HEK293T (cell line): Measurements from ENCODE around the gene CHMP1A.
"Not testable (repeated sequence)": the region's sequence is repeated elsewhere in the genome, so short reads cannot be mapped to it uniquely, and the experiment has no call there.

Source experiments
- CTCF ChIA-PET: fragments of 350-600 bp; formaldehyde crosslinking; extraction: SDS; loops from one replicate; lab custom pipeline; 2021; ENCODE audit warnings: antibody characterized with exemption, inconsistent platforms; lab: Yijun Ruan, JAX
- POLR2A ChIA-PET: fragments of 350-600 bp; formaldehyde crosslinking; extraction: SDS; loops from one replicate; lab custom pipeline; 2020; ENCODE audit warnings: antibody characterized with exemption, inconsistent platforms; lab: Yijun Ruan, JAX
- DNase-seq: peaks from one replicate; pipeline ENCODE4 v3.0.0; 2012; ENCODE audit warnings: mixed read lengths; ENCODE audit errors: extremely low spot score
- ARNT ChIP-seq: fragments of 450-650 bp; IDR thresholded peaks from 2 replicates; pipeline ENCODE4 v1.6.1; 2017; ENCODE audit warnings: mild to moderate bottlenecking
- BHLHE40 ChIP-seq: fragments of 450-650 bp; IDR thresholded peaks from 2 replicates; pipeline ENCODE4 v1.6.1; 2016; ENCODE audit warnings: mild to moderate bottlenecking, moderate library complexity, borderline replicate concordance
- CTBP1 ChIP-seq: fragments of 450-650 bp; IDR thresholded peaks from 2 replicates; pipeline ENCODE4 v1.6.1; 2016; ENCODE audit warnings: borderline replicate concordance
- ELF4 ChIP-seq: fragments of 450-650 bp; IDR thresholded peaks from 2 replicates; pipeline ENCODE4 v1.6.1; 2017; ENCODE audit warnings: antibody characterized with exemption
- FOXA1 ChIP-seq: fragments of 450-650 bp; IDR thresholded peaks from 2 replicates; pipeline ENCODE4 v1.6.1; 2016; ENCODE audit warnings: mild to moderate bottlenecking
- FOXK2 ChIP-seq: fragments of 450-650 bp; IDR thresholded peaks from 2 replicates; pipeline ENCODE4 v1.6.1; 2016; ENCODE audit warnings: mild to moderate bottlenecking
- FOXM1 ChIP-seq: fragments of 450-650 bp; IDR thresholded peaks from 2 replicates; pipeline ENCODE4 v1.6.1; 2017; ENCODE audit warnings: mild to moderate bottlenecking, borderline replicate concordance
- HDGF ChIP-seq: fragments of 450-650 bp; IDR thresholded peaks from 2 replicates; pipeline ENCODE4 v1.6.1; 2017; ENCODE audit warnings: antibody characterized with exemption, borderline replicate concordance
- L3MBTL2 ChIP-seq: fragments of 450-650 bp; conservative IDR thresholded peaks from 2 replicates; pipeline ENCODE4 v1.6.1; 2016; ENCODE audit warnings: mild to moderate bottlenecking
- LEF1 ChIP-seq: fragments of 450-650 bp; IDR thresholded peaks from 2 replicates; pipeline ENCODE4 v1.6.1; 2017; ENCODE audit warnings: mild to moderate bottlenecking, borderline replicate concordance
- NFRKB ChIP-seq: fragments of 450-650 bp; IDR thresholded peaks from 2 replicates; pipeline ENCODE4 v1.6.1; 2016; ENCODE audit warnings: mild to moderate bottlenecking, moderate library complexity
- PKNOX1 ChIP-seq: fragments of 450-650 bp; IDR thresholded peaks from 2 replicates; pipeline ENCODE4 v1.6.1; 2016
- SP1 ChIP-seq: fragments of 450-650 bp; IDR thresholded peaks from 2 replicates; pipeline ENCODE4 v1.6.1; 2017
- SUZ12 ChIP-seq: fragments of 450-650 bp; IDR thresholded peaks from 2 replicates; pipeline ENCODE4 v1.6.1; 2016; ENCODE audit warnings: mild to moderate bottlenecking
- TARDBP ChIP-seq: fragments of 450-650 bp; IDR thresholded peaks from 2 replicates; pipeline ENCODE4 v1.6.1; 2016
- ZNF384 ChIP-seq: fragments of 450-650 bp; IDR thresholded peaks from 2 replicates; pipeline ENCODE4 v1.6.1; 2016

CHMP1A gene

GRCh38 chr16:89670496-89671431 lies 13.3 kb upstream of the CHMP1A start:
- CTCF ChIA-PET: interaction anchor here (0.6 kb wide), 1 partner anchor 56 kb away, joined by 3 read pairs; no protein-coding TSS in a partner anchor
- POLR2A ChIA-PET: no interaction called here
- no peak for TF ChIP-seq BHLHE40
- no peak for TF ChIP-seq FOXA1
- no peak for TF ChIP-seq HDGF
- no peak for TF ChIP-seq PKNOX1
- no peak for TF ChIP-seq CTBP1
- TF ChIP-seq LEF1: no peak
- TF ChIP-seq TARDBP: no peak
- TF ChIP-seq FOXK2: no peak
- no peak for TF ChIP-seq L3MBTL2
- TF ChIP-seq FOXM1: no peak
- TF ChIP-seq SP1: no peak
- no peak for TF ChIP-seq ELF4
- no peak for DNase-seq

GRCh38 chr16:89669755-89670154 lies 12.2 kb upstream of the CHMP1A start:
- TF ChIP-seq SUZ12: no peak
- no peak for DNase-seq
- ChIA-PET CTCF (no interaction called here), POLR2A (no interaction called here)

GRCh38 chr16:89668790-89669158 lies 11.3 kb upstream of the CHMP1A start:
- POLR2A ChIA-PET: no interaction called here
- TF ChIP-seq ARNT: no peak
- no peak for TF ChIP-seq ZNF384
- TF ChIP-seq HDGF: no peak
- TF ChIP-seq NFRKB: no peak
- no peak for TF ChIP-seq TARDBP
- no peak for TF ChIP-seq ELF4
- no peak for TF ChIP-seq LEF1
- no peak for TF ChIP-seq CTBP1
- TF ChIP-seq PKNOX1: no peak
- no peak for TF ChIP-seq L3MBTL2
- no peak for TF ChIP-seq FOXA1
- TF ChIP-seq FOXM1: no peak
- TF ChIP-seq SUZ12: no peak
- TF ChIP-seq BHLHE40: no peak
- no peak for TF ChIP-seq FOXK2
- TF ChIP-seq SP1: no peak
- CTCF ChIA-PET: no interaction called here
- no peak for DNase-seq

- TF ChIP-seq BHLHE40 (no peak), FOXK2 (no peak), SUZ12 (no peak), NFRKB (no peak), SP1 (no peak), ELF4 (no peak), ZNF384 (no peak), TARDBP (no peak), ARNT (no peak), FOXA1 (no peak), L3MBTL2 (no peak), FOXM1 (no peak)
- ChIA-PET CTCF (no interaction called here), POLR2A (interaction anchor here (0.9 kb wide), 1 partner anchor 18 kb away, joined by 3 read pairs; the partner anchor contains the start of gene CDK10)
- DNase-seq: no peak
Observed at GRCh38 chr16:89667633-89668032, 10.1 kb upstream of the CHMP1A start.

- CTCF ChIA-PET: interaction anchor here (0.6 kb wide), 1 partner anchor 447 kb away, joined by 3 read pairs; no protein-coding TSS in a partner anchor
- POLR2A ChIA-PET: interaction anchor here (0.9 kb wide), 1 partner anchor 19 kb away, joined by 3 read pairs; the partner anchor contains the start of gene CDK10
- not testable (repeated sequence) for DNase-seq
Observed at GRCh38 chr16:89667000-89667399, 9.5 kb upstream of the CHMP1A start.

GRCh38 chr16:89664238-89664637 lies 6.7 kb upstream of the CHMP1A start:
- CTCF ChIA-PET, DNase-seq: not testable (repeated sequence)
- POLR2A ChIA-PET: interaction anchor here (1.0 kb wide), 1 partner anchor 22 kb away, joined by 3 read pairs; the partner anchor contains the start of gene CDK10

- POLR2A ChIA-PET: no interaction called here
Observed at GRCh38 chr16:89661215-89661614, 3.7 kb upstream of the CHMP1A start.

More at GRCh38 chr16:89661215-89661614, 3.7 kb upstream of the CHMP1A start:
- CTCF ChIA-PET: no interaction called here
- no peak for DNase-seq
- no peak for TF ChIP-seq ARNT
- no peak for TF ChIP-seq HDGF
- no peak for TF ChIP-seq NFRKB
- no peak for TF ChIP-seq L3MBTL2
- TF ChIP-seq SUZ12: no peak
- TF ChIP-seq FOXK2: no peak
- TF ChIP-seq SP1: no peak
- no peak for TF ChIP-seq TARDBP
- no peak for TF ChIP-seq BHLHE40
- TF ChIP-seq FOXM1: no peak
- no peak for TF ChIP-seq CTBP1
- TF ChIP-seq ZNF384: no peak
- no peak for TF ChIP-seq LEF1
- no peak for TF ChIP-seq FOXA1
- no peak for TF ChIP-seq ELF4
- TF ChIP-seq PKNOX1: no peak
